ENCODE data around the gene SCRG1.

Gene SCRG1

DNA sequence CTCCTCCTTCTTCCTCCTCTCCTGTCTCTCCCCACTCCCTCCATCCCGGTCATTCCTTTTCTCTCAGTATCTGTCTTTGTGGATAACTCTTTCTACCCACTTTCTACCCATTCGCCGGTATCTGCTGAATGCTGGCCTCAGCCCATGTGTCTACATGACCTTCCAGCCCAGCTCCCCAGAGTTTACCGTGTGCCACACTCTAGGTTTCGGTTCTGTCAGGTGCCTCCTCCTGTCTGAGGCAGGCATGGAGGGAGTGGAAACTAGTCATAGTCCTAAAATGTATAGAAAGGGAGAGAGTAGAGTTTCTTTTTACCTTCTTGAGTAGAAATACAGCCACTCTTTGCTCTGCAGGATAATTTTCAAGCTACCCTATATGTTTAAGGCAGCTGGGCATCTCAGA lies 33.5 kb upstream of the SCRG1 start:
- TF ChIP-seq MYC (IDR thresholded peaks at IDR 0.05; ENCODE audit: low read depth, low read length), result no peak
- no peak for TF ChIP-seq POLR2A (IDR thresholded peaks at IDR 0.05; ENCODE audit: extremely low read depth, insufficient read length)
- TF ChIP-seq, protein P1, sequence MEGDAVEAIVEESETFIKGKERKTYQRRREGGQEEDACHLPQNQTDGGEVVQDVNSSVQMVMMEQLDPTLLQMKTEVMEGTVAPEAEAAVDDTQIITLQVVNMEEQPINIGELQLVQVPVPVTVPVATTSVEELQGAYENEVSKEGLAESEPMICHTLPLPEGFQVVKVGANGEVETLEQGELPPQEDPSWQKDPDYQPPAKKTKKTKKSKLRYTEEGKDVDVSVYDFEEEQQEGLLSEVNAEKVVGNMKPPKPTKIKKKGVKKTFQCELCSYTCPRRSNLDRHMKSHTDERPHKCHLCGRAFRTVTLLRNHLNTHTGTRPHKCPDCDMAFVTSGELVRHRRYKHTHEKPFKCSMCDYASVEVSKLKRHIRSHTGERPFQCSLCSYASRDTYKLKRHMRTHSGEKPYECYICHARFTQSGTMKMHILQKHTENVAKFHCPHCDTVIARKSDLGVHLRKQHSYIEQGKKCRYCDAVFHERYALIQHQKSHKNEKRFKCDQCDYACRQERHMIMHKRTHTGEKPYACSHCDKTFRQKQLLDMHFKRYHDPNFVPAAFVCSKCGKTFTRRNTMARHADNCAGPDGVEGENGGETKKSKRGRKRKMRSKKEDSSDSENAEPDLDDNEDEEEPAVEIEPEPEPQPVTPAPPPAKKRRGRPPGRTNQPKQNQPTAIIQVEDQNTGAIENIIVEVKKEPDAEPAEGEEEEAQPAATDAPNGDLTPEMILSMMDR (IDR thresholded peaks at IDR 0.05; ENCODE audit: low read depth, low read length), result no peak
- TF ChIP-seq, protein P2, sequence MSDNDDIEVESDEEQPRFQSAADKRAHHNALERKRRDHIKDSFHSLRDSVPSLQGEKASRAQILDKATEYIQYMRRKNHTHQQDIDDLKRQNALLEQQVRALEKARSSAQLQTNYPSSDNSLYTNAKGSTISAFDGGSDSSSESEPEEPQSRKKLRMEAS (IDR thresholded peaks at IDR 0.05; ENCODE audit: low read depth, low read length), result no peak
- H3K4me3 ChIP-seq (ENCODE audit: low read depth, low read length), result no peak overlapping the region
- no peak for DNase-seq (ENCODE audit: low read depth)

DNA sequence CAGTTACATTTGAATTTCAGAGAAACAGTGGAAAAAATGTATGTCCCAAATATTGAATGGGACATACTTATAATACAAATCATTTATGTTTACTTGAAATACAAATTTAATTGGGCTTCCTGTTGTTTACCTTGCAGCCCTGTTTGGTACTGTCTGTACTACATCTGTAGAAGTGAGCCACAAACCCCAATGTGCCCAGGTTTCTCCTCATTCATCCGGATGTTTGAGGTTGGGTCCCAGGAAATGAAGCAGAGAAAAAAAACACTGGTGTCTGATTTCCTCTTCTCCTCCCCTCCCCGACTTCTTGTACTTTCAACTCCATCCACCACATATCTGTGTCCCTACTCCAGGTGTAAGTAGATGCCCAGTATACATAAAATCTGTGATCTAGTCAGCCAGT lies 27.1 kb upstream of the SCRG1 start:
- no peak overlapping the region for H3K4me3 ChIP-seq (ENCODE audit: low read depth, low read length)
- TF ChIP-seq POLR2A (IDR thresholded peaks at IDR 0.05; ENCODE audit: extremely low read depth, insufficient read length), result no peak
- TF ChIP-seq, protein P2 (IDR thresholded peaks at IDR 0.05; ENCODE audit: low read depth, low read length), result no peak
- TF ChIP-seq, protein P1 (IDR thresholded peaks at IDR 0.05; ENCODE audit: low read depth, low read length), result no peak
- no peak for TF ChIP-seq MYC (IDR thresholded peaks at IDR 0.05; ENCODE audit: low read depth, low read length)
- DNase-seq (ENCODE audit: low read depth), result no peak

DNA sequence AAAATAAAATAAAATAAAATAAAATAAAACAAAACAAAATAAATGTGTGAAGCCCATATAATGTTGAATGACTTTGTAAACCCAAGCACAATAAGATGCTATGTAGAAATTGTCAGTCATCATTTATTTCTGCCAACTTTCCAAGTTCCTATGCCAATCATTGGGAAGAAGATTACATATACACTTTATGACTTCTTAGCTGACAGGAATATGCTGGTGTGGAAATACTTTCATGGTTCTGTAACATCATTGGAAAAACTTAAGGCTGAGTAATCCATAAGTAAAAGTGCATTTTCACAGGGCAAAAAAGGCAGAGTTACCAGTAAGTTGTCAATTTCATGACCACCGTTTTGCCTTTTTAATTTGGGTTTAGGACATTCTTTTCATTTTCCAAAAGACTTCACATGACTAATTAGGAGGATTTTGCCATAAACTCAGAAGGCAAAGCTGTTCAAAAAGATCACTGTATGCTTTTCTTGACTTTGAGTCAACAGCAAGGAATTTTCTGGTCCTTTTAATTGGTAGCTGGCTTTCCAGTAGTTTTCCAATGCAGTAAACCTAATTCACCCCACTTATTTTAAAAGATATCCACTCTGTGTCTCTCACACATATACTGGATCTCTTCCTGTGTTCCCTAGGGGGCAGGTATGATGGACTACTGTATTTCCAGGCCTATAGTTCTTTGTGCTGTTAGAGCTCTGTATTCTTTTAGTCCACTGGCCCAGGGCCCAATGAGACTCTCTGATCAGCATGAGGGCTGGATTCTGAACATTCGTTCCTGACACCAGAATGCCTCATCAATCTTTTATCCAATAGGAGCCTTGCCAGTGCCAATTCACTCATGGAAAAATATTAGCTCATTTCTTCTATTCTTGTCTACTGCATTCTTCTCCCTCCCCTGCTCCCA lies 26.2 kb upstream of the SCRG1 start:
- DNase-seq (ENCODE audit: low read depth), result no peak
- no peak overlapping the region for H3K4me3 ChIP-seq (ENCODE audit: low read depth, low read length)
- TF ChIP-seq MYC (IDR thresholded peaks at IDR 0.05; ENCODE audit: low read depth, low read length), result no peak
- TF ChIP-seq, protein P2 (IDR thresholded peaks at IDR 0.05; ENCODE audit: low read depth, low read length), result no peak
- TF ChIP-seq POLR2A (IDR thresholded peaks at IDR 0.05; ENCODE audit: extremely low read depth, insufficient read length), result no peak
- TF ChIP-seq, protein P1 (IDR thresholded peaks at IDR 0.05; ENCODE audit: low read depth, low read length), result no peak

GRCh38 chr4:173420801-173421200 lies 21.9 kb upstream of the SCRG1 start:
- no peak overlapping the region for H3K4me3 ChIP-seq (ENCODE audit: low read depth, low read length)
- TF ChIP-seq, protein P1 (IDR thresholded peaks at IDR 0.05; ENCODE audit: low read depth, low read length), result no peak
- TF ChIP-seq, protein P2 (IDR thresholded peaks at IDR 0.05; ENCODE audit: low read depth, low read length), result no peak
- TF ChIP-seq POLR2A (IDR thresholded peaks at IDR 0.05; ENCODE audit: extremely low read depth, insufficient read length) (no peak), MYC (IDR thresholded peaks at IDR 0.05; ENCODE audit: low read depth, low read length) (no peak)
- no peak for DNase-seq (ENCODE audit: low read depth)

- DNase-seq (ENCODE audit: low read depth), result peak; percentile 38
- TF ChIP-seq, protein P2 (IDR thresholded peaks at IDR 0.05; ENCODE audit: low read depth, low read length), result no peak
- TF ChIP-seq POLR2A (IDR thresholded peaks at IDR 0.05; ENCODE audit: extremely low read depth, insufficient read length), result no peak
- TF ChIP-seq, protein P1 (IDR thresholded peaks at IDR 0.05; ENCODE audit: low read depth, low read length), result no peak
- no peak for TF ChIP-seq MYC (IDR thresholded peaks at IDR 0.05; ENCODE audit: low read depth, low read length)
- no peak overlapping the region for H3K4me3 ChIP-seq (ENCODE audit: low read depth, low read length)
These were observed 21.4 kb upstream of the SCRG1 start for GRCh38 chr4:173420324-173420752.

All from NB4 (cell line).